GM19455 (cell line): Measurements from ENCODE around the gene LASP1.
"Not testable (repeated sequence)": the region's sequence is repeated elsewhere in the genome, so short reads cannot be mapped to it uniquely, and the experiment has no call there.

Source experiments
- ATAC-seq: cut with Tn5 transposase; IDR thresholded peaks from one replicate; pipeline ENCODE4 v1.9.1; 2021; ENCODE audit not compliant: unreplicated experiment

Gene LASP1

DNA sequence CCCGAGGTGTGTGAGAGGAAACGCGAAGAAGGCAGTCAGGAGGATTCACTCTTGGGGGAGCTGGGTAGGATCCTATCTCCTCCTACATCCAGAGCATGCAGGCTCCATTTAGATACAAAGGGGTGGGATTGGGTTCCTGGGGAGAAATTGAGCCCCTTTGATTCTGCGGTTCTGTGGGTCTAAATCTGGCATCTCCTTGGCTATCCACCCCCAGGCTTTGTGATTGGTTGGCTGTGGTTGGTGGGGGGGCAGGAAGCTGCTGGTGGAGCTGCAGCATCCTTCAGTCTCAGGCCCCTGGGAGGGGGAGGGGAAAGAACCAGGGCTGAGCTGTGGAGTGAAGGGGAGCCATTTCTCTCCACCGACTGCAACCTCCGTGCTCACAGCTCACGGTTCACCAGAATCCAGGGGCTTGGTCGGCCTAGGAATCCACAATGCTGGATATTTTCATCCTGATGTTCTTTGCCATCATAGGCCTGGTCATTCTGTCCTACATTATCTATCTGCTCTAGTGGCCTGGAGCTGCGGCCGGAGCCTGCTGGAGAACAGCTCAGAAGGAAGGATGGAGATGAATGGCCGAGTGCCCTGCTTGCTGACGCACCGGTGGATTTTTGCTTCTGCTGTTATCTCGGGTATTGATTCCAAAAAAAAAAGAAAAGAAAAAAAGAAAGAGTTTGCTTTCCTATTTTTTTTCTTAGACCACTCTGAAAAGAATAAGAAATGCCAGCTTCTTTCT lies 55.6 kb downstream of the LASP1 start, which contains the start of gene LASP1NB:
Gene LASP1NB (plus strand): TSS at position 352 of the 733 bp plus-strand sequence.
- ATAC-seq: no peak

DNA sequence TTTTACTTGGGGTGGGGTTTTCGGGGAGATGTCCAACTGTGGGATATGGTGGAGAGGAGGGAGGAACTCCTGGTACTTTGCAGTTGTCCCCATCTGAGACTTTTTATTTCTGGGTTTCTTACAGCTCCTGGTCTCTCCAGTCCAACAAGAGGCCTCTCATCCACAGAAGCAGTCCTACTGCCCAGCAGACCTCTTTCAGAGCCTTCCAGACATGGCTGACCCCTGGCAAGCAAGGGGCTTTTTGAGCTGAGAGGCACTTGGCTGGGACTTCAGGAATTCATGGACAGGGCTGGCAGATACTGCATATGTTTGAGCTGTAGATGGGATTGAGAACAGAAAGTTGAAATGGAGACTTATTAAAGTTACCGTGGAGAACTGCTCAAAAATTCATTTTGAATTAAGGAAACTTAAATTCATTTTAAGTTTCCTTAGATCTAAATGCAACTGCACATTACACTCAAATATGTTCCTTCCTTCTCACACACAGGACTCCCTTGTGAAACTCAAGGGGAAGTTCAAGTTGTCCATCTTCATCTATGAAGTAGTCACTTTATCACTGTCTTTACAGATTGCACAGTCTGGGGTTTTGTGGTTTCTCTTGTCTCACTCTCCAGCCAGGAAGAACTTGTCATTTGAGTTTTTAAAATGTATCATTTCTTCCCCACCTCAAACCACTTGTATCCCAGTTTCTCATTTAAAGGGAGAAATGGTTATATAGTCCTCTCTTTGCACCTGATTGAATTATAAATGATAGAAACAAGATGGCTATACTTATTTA lies 56.6 kb downstream of the LASP1 start:
- ATAC-seq: no peak

- not testable (repeated sequence) for ATAC-seq
These were observed 60.9 kb downstream of the LASP1 start for GRCh38 chr17:38930782-38931181.

DNA sequence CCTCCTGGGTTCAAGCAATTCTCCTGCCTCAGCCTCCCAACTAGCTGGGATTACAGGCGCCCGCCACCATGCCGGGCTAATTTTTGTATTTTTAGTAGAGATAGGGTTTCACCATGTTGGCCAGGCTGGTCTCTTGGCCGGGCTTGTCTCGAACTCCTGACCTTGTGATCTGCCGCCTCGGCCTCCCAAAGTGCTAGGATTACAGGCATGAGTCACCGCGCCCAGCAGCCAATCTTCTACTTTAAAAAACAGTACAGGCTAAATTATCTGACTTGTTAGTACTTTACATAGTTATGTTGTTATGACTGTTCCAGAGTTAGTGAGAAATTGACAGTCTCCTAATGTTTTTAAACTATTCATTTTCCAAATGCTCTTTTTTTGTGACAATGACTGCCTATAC lies 64.1 kb downstream of the LASP1 start:
- not testable (repeated sequence) for ATAC-seq

DNA sequence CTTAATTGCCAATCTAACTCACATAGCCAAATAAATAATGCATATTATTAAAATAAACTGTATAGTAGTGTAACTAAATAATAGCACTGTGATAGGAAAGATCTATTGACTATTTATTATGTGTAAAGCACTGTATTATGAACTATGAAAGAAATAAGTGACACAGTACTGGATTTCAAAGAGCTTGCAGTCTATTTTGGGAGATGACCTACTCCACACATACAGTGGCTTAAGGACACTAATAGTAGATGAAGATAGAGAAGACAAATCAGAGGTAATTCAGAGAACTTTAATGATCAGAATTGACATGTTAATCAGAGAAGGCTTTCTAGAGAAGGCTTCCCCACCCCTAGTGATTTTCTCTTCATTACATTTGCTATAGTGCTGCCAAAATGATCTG lies 70.1 kb downstream of the LASP1 start:
- ATAC-seq: no peak

DNA sequence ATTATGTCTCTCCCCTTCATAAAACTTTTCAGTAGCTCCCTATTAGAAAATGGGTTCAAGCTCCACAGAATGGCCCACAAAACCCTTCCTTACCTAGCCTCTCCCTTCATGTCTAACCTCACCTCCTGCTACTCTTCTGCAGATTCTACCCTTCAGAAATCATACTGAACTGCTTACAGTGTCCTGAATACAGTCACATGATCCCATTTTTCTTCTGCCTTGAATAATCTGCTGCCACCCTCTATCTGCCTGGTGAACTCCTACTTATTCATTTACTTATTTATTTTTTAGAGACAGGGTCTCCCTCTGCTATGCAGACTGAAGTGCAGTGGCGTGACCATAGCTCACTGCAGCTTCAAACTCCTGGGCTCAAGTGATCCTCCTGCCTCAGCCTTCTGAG lies 70.5 kb downstream of the LASP1 start:
- ATAC-seq: no peak

DNA sequence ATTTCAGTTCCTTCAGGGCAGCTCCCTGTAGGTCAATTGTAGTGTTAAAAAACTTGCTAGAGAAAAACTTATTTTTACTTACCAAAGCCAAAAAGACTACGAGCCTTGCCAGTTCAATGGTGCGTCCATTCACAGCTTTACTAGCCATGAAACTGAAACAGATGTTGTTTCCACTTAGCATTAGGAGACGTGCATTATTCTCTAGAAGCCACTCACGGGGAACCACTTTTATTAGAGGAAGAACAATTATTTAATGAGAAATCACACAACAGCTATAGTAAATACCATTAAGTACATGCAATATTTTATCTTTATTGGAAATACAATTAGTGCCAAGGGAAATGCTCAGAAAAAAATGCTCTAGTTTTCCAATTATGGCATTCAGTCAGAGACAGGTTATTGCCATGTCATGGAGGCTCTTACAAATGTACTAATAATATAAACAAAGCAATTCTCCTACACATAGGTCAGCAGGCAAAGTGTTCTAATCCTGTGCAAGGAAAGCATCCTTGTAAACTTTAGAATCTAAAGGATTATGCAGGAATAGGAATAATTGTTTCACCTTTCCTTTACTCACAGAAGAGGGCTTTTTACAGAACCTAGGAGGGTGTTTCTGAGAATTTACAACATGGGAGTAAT lies 73.0 kb downstream of the LASP1 start:
- ATAC-seq: no peak

GRCh38 chr17:38943607-38944006 lies 73.7 kb downstream of the LASP1 start:
- ATAC-seq: no peak

DNA sequence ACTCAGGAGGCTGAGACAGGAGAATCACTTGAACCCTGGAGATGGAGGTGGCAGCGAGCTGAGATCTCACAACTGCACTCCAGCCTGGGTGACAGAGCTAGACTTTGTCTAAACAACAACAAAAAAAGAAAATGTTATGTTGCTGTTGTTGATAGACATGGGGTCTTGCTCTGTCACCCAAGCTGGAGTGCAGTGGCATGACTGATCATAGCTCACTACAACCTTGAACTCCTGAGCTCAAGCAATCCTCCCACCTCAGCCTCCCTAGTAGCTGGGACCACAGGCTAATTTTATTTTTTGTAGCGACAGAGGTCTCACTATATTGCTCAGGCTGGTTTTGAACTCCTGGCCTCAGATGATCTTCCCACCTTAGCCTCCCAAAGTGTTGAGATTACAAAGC lies 77.3 kb downstream of the LASP1 start:
- ATAC-seq: no peak

DNA sequence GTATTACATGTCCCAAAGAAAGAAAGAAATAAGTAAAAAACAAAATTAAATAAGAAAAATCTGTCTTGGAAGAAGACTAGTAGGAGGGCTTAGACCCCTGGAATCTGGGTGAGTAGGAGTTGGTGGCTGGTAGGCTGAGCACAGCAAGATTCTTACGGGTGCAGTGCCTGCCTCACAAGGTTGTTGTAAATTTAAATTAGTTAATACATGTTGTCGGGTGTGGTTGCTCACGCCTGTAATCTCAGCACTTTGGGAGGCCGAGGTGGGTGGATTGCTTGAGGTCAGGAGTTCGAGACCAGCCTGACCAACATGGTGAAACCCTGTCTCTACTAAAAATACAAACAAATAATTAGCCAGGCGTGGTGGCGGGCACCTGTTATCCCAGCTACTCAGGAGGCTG lies 83.9 kb downstream of the LASP1 start:
- ATAC-seq: not testable (repeated sequence)

- ATAC-seq: no peak
These were observed 88.5 kb downstream of the LASP1 start for GRCh38 chr17:38958326-38958725.

GRCh38 chr17:38958756-38959155 lies 88.9 kb downstream of the LASP1 start:
- ATAC-seq: no peak

- no peak for ATAC-seq
These were observed 89.7 kb downstream of the LASP1 start for GRCh38 chr17:38959508-38959907.

GRCh38 chr17:38960402-38960801 lies 90.5 kb downstream of the LASP1 start:
- no peak for ATAC-seq

- no peak for ATAC-seq
These were observed 91.6 kb downstream of the LASP1 start for GRCh38 chr17:38961413-38961812.

GRCh38 chr17:38967290-38967738 lies 97.5 kb downstream of the LASP1 start, which contains the start of gene FBXO47:
Gene FBXO47, minus strand, starts transcription at chr17:38967403. Its CDS starts 4,378 bp downstream, at chr17:38963025.
- ATAC-seq: no peak

- ATAC-seq: no peak
These were observed 99.4 kb downstream of the LASP1 start for GRCh38 chr17:38969281-38969680.

DNA sequence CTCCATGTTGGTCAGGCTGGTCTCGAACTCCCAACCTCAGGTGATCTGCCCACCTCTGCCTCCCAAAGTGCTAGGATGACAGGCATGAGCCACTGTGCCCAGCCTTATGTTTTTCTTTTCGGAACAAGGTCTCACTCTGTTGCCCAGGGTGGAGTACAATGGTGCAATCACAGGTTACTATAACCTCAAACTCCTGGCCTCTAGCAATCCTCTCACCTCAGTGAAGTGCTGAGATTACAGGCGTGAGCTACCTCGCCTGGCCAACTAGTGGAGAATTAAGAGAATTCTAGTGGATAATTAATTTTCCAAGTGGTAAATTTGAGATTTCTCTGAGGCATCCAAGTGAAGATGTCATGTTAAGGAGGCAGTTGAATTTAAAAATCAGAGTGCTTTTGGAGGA lies 100.3 kb downstream of the LASP1 start:
- no peak for ATAC-seq

DNA sequence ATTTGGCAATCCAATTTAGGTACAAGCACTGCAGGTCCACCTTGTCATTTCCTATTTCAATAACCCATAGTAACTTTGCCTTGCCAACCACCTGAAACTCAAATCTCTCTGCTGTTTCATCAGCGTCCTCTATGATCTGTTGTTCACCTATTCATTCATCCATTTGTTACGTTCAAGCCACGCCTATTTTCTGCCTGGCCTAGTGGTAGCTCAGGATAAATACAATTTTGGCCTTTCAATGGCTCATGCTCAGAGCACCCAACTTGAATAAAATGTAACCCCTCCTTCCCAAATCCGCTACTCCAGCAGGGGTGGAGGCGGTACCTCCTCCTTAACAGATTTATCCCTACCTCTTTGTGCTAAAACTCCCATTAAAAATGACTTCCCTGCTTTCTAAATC lies 100.9 kb downstream of the LASP1 start:
- ATAC-seq: no peak
